NB4 (cell line): ENCODE results near the gene KRT2.

Experiments
- DNase-seq: peaks from one replicate; pipeline ENCODE4 v3.0.0; 2010; ENCODE audit warnings: low read depth
- H3K4me3 ChIP-seq: one replicate; pipeline ENCODE4 v1.5.1; 2011; ENCODE audit warnings: mild to moderate bottlenecking, low read depth, low read length, moderate library complexity
- CTCF ChIP-seq: IDR thresholded peaks from one replicate; pipeline ENCODE4 v1.5.1; 2012; ENCODE audit warnings: low read depth, low read length
- MAX ChIP-seq: IDR thresholded peaks from 2 replicates; pipeline ENCODE4 v1.6.1; 2011; ENCODE audit warnings: low read depth, low read length
- MYC ChIP-seq: IDR thresholded peaks from 2 replicates; pipeline ENCODE4 v1.6.1; 2011; ENCODE audit warnings: low read depth, low read length
- POLR2A ChIP-seq: IDR thresholded peaks from 2 replicates; pipeline ENCODE4 v1.6.1; 2011; ENCODE audit warnings: mild to moderate bottlenecking; ENCODE audit not compliant: insufficient read length; ENCODE audit errors: extremely low read depth

KRT2 gene

GRCh38 chr12:52691076-52691840, 39.2 kb upstream of the KRT2 start:
- DNase-seq = no peak
- TF ChIP-seq MAX (no peak), POLR2A (no peak), CTCF (no peak), MYC (no peak)
- no peak overlapping the region for H3K4me3 ChIP-seq

- H3K4me3 ChIP-seq = no peak overlapping the region
- DNase-seq = no peak
- no peak for TF ChIP-seq MYC
- no peak for TF ChIP-seq MAX
- TF ChIP-seq CTCF = no peak
- TF ChIP-seq POLR2A = no peak
Observed at GRCh38 chr12:52690351-52691075, 38.5 kb upstream of the KRT2 start.

- DNase-seq = no peak
- H3K4me3 ChIP-seq = no peak overlapping the region
- no peak for TF ChIP-seq MYC
Observed at GRCh38 chr12:52689936-52690335, 37.9 kb upstream of the KRT2 start.

- H3K4me3 ChIP-seq = no peak overlapping the region
- DNase-seq = no peak
- no peak for TF ChIP-seq POLR2A
- TF ChIP-seq MAX = no peak
- no peak for TF ChIP-seq MYC
- no peak for TF ChIP-seq CTCF
Observed at GRCh38 chr12:52689239-52689638, 37.2 kb upstream of the KRT2 start.

GRCh38 chr12:52688481-52688880, 36.5 kb upstream of the KRT2 start:
- no peak for TF ChIP-seq MYC
- TF ChIP-seq MAX = no peak
- no peak for TF ChIP-seq POLR2A
- TF ChIP-seq CTCF = no peak
- H3K4me3 ChIP-seq = no peak overlapping the region
- DNase-seq = no peak

- TF ChIP-seq CTCF = no peak
- no peak for TF ChIP-seq MAX
- TF ChIP-seq POLR2A = no peak
- no peak for TF ChIP-seq MYC
- no peak overlapping the region for H3K4me3 ChIP-seq
- DNase-seq = no peak
Observed at GRCh38 chr12:52687497-52688385, 35.7 kb upstream of the KRT2 start.
